ENCODE results near the gene HSPA2. TPM values are rescaled to one million over a fixed set of nuclear protein-coding genes. Genes with fewer than 3 reads are reported as not detected.
A peak's percentile ranks its signal among the peaks of the same experiment; 100 is the strongest.
"Not testable (repeated sequence)": the region's sequence is repeated elsewhere in the genome, so short reads cannot be mapped to it uniquely, and the experiment has no call there.

Gene HSPA2
- total and polyA plus RNA-seq, 8 donors, result 3.3 to 7.2 (median 5.4) TPM

DNA sequence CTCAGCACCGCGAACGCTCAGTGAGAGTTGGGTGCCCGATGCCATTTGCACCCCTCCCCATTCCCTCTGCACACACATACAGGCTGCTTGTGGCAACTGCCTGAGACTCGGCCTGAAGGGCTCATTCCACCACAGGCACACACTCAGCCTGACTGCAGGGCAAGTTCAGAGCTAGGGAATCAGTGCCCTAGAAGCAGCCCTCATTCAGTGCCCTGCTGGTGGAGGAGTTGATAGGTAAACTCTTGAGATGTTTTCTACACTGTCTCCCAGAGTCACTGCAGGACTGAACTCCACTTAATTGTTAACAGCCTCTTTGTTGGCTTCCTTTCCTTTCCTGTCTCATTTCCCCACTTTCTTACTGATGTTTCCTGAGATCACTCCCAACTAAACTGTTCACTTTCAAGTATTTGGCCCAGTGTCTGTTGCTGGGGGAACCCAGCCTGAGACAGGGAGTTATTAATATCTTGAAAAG lies 26.1 kb downstream of the HSPA2 start:
- TF ChIP-seq, protein P1, sequence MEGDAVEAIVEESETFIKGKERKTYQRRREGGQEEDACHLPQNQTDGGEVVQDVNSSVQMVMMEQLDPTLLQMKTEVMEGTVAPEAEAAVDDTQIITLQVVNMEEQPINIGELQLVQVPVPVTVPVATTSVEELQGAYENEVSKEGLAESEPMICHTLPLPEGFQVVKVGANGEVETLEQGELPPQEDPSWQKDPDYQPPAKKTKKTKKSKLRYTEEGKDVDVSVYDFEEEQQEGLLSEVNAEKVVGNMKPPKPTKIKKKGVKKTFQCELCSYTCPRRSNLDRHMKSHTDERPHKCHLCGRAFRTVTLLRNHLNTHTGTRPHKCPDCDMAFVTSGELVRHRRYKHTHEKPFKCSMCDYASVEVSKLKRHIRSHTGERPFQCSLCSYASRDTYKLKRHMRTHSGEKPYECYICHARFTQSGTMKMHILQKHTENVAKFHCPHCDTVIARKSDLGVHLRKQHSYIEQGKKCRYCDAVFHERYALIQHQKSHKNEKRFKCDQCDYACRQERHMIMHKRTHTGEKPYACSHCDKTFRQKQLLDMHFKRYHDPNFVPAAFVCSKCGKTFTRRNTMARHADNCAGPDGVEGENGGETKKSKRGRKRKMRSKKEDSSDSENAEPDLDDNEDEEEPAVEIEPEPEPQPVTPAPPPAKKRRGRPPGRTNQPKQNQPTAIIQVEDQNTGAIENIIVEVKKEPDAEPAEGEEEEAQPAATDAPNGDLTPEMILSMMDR (IDR thresholded peaks at IDR 0.05), result no peak
- H3K36me3 ChIP-seq, result no peaks in the 10 kb centered on the region
- H3K4me1 ChIP-seq, result no peaks in the 10 kb centered on the region
- no peaks in the 10 kb centered on the region for H3K27me3 ChIP-seq
- WGBS, 2 donors, result 84 to 93% methylated on average over 5 of the region's 5 CpGs
- H3K27ac ChIP-seq, result no peak overlapping the region
- H3K4me3 ChIP-seq, result no peak overlapping the region
- FAIRE-seq (no peak), DNase-seq (no peak), ATAC-seq (no peak)
- H3K9me3 ChIP-seq, result no peaks in the 10 kb centered on the region
- intact Hi-C loops (cut with DNase I), result no loop called here

DNA sequence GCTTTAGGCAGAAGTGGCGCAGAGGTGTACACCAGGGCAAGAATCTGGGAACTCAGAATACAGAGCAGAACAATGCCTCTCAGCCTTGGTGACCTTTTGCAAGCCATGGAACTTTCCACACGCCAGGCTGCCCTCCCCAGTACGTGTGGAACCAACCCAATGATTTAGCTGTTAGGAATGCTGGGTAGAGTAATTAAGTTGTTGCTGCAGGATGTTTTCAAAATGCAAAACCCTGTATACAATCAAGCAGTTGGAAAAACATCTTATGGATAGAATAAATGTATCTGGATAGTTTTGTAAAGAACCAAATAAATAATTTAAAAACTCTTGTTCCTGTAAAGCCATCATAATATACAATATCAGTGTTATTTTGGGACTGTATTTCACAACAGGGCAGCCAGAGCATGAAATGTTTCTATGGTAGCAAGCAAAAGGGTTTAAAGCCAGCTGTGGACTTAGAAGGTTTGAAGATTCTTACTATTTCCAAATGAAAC lies 28.6 kb downstream of the HSPA2 start:
- intact Hi-C loops (cut with DNase I), result no loop called here
- no peak for FAIRE-seq
- peak in 2 of 4 donors; percentile 44 to 73 for ATAC-seq
- Histone ChIP-seq H3K4me3 (no peak overlapping the region), H3K36me3 (no peaks in the 10 kb centered on the region), H3K4me1 (no peaks in the 10 kb centered on the region), H3K27ac (no peak overlapping the region), H3K9me3 (no peaks in the 10 kb centered on the region), H3K27me3 (no peaks in the 10 kb centered on the region)
- WGBS, 2 donors, result 67 to 84% methylated on average over 3 of the region's 3 CpGs
- TF ChIP-seq, protein P1 (IDR thresholded peaks at IDR 0.05), result no peak
- DNase-seq, result no peak

DNA sequence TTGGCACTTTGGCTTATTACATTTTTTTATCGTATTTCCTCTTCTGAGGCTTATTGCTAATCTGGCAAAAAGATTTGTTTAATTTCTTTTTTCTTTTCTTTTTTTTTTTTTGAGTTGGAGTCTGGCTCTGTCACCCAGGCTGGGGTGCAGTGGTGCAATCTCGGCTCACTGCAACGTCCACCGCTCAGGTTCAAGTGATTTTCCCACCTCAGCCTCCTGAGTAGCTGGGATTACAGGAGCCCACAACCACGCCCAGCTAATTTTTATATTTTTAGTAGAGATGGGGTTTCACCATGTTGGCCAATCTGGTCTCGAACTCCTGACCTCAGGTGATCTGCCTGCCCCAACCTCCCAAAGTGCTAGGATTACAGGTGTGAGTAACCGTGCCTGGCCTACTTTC lies 29.1 kb downstream of the HSPA2 start:
- H3K4me3 ChIP-seq; FAIRE-seq; H3K27me3 ChIP-seq; DNase-seq; ATAC-seq; intact Hi-C loops (cut with DNase I); H3K36me3 ChIP-seq; H3K9me3 ChIP-seq; H3K27ac ChIP-seq; H3K4me1 ChIP-seq: not testable (repeated sequence)
- 88 to 93% methylated on average over 7 of the region's 7 CpGs for WGBS, 2 donors

DNA sequence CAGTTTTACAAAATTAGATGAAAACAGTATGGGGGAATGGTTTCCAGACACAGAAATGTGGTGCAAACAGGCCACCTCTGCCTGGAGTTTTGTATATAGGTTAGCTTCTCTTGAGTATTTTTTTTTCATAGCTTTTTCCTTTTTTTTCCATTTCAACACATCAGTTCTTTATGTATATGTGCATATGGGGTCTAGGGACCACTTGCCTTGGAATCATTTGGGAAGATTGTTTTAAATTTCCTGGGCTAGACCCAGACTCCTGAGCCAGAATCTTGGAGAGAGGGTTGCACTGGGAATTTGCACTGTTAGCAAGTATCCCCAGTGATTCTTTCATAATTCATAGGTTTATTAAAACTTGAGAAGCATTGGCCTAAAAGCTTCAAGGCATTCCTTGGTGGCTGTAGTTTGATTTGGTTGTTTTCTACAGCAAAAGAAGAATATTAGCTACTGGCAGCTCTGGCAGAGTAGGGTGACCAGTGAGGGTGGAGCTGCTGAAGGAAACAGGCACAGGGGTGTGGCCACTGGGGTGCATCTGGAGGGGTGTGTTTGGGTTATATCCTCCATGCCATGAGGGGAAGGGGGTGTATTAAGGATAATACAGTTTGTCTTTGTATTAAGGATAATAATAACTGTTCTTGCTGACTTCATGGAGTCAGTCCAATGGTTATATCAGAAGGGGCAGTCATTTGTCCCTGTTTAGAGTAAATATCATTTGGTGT lies 32.0 kb downstream of the HSPA2 start:
- Histone ChIP-seq H3K4me3 (no peak overlapping the region), H3K27me3 (no peaks in the 10 kb centered on the region), H3K4me1 (no peaks in the 10 kb centered on the region), H3K9me3 (no peaks in the 10 kb centered on the region), H3K27ac (no peak overlapping the region), H3K36me3 (no peaks in the 10 kb centered on the region)
- FAIRE-seq (no peak), ATAC-seq (no peak), DNase-seq (no peak)
- TF ChIP-seq, protein P1 (IDR thresholded peaks at IDR 0.05), result no peak
- intact Hi-C loops (cut with DNase I), result no loop called here

GRCh38 chr14:64573109-64573508 lies 32.6 kb downstream of the HSPA2 start:
- TF ChIP-seq, protein P1 (IDR thresholded peaks at IDR 0.05), result no peak
- ATAC-seq (no peak), DNase-seq (no peak), FAIRE-seq (no peak)
- H3K4me3 ChIP-seq, result no peak overlapping the region
- 83 to 92% methylated on average over 3 of the region's 3 CpGs for WGBS, 2 donors
- H3K27me3 ChIP-seq, result no peaks in the 10 kb centered on the region
- no peaks in the 10 kb centered on the region for H3K9me3 ChIP-seq
- H3K4me1 ChIP-seq, result no peaks in the 10 kb centered on the region
- intact Hi-C loops (cut with DNase I), result no loop called here
- H3K27ac ChIP-seq, result no peak overlapping the region
- H3K36me3 ChIP-seq, result no peaks in the 10 kb centered on the region
